Muscle of back (tissue), 11 donors: Measurements from ENCODE around the gene DHX30. TPM values are rescaled to one million over a fixed set of nuclear protein-coding genes. Genes with fewer than 3 reads are reported as not detected.

Source experiments
- DNase-seq, 3 donors: peaks; one replicate each; pipeline versions ENCODE4 v3.0.0 to v3.0.0-alpha.2; 2013
- polyA plus RNA-seq, 10 donors: library from polyadenylated mRNA; unstranded; fragments of 120-200 nt; gene quantifications; one replicate each; pipeline ENCODE4 v1.2.1, GENCODE V29; 2013; ENCODE audit not compliant: insufficient read length in 10 of 10

DHX30 gene
- polyA plus RNA-seq, 10 donors: 32.6 to 43.7 (median 38.0) TPM

DNA sequence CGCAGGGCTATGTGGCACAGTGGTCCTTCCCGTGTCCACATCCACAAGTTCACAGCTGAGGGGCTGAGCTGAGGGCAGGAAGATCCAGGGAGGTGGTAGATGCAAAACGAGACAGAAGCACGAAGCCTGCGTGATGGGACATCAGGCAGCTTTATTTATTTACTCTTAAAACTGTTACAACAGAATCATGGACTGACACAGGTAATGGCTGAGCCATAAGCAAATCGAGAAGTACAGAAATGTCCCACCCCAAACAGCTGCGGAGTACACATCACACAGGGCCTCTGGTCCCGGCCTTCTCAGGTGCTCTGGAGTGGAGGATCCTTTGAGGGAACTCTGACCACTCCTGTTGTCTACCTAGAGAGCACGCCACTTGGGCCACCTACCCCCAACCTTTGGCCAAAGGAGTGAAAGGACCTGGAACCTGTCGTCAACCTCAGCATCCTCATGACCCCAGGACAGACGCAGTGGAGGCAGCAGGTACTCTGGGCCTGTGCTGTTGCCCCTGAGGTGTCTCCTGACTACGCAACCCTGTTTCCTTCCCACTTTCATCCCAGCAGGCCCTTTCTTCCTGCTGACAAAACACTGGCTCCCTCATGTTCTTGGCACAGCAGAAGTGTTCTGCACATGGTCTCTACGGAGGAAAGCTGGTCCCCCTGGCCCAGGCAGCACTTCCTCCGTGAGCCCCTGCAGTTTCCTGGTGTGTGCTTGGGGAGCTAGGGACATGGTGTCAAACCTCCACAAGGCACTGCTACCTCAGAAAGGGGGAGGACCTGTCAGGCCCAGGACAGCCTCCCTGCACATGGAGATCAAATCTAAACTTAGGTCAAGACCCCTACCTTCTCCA lies 47.8 kb downstream of the DHX30 start:
- DNase-seq: no peak

GRCh38 chr3:47851888-47852603 lies 49.1 kb downstream of the DHX30 start:
- no peak for DNase-seq

GRCh38 chr3:47852604-47853602 lies 50.0 kb downstream of the DHX30 start:
- no peak for DNase-seq

DNA sequence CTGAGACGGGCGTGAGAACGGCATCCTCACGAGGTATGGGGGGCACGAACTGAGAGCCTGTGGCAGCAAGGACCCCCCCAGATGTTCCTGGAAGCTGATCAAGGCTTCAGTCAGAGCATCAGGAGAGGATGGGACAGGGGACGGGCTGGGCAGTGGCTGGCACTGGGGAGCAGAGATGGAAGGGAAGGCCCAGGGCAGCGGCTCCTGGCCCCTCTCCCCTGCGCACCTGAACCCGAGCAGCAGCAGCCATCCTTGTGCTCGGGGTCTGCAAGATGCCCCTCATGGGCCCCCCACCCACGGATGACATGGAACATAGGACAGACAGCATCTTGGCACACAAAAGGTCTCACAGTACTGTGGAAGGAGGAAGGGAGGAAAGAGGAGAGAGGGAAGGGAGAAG lies 51.3 kb downstream of the DHX30 start:
- no peak for DNase-seq

GRCh38 chr3:47854720-47855455 lies 52.0 kb downstream of the DHX30 start:
- no peak for DNase-seq

GRCh38 chr3:47855461-47856383 lies 52.8 kb downstream of the DHX30 start:
- DNase-seq: no peak

DNA sequence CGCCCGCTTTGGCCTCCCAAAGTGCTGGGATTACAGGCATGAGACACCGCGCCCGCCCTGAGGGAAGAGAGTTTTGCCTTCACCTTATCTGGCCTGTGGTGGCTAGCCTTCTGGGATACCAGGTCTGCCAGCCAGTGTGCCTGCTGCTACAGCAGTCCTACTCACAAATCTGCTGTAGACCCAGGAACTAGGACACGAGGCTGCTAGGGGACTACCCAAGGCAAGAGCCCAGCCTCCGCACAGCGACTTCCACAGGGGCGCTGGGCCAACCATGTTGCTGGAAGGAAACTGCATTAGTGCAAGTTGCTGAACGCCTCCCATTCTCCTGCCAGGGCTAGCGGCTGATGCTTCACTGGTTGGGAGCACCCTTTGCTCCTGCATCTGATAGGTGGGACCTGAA lies 53.7 kb downstream of the DHX30 start:
- no peak for DNase-seq

DNA sequence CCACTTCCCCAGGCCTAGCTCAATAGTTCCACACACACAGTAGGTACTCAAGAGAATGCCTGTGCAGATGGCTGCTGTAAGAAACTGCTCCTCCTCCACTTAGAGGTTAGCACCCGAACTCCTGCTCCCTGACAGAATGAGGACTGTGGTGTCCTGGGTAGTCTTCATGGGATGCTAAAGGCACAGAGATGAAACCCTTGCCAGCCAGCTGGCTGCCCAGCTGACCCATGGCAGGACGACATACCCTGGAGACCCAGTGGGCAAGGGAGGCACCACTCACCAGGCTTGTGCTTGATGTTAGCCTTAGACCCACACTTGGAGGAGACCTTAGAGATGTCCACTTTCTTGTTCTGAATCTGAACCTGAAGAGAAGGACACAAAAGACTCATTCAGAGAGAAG lies 54.2 kb downstream of the DHX30 start:
- DNase-seq: no peak

DNA sequence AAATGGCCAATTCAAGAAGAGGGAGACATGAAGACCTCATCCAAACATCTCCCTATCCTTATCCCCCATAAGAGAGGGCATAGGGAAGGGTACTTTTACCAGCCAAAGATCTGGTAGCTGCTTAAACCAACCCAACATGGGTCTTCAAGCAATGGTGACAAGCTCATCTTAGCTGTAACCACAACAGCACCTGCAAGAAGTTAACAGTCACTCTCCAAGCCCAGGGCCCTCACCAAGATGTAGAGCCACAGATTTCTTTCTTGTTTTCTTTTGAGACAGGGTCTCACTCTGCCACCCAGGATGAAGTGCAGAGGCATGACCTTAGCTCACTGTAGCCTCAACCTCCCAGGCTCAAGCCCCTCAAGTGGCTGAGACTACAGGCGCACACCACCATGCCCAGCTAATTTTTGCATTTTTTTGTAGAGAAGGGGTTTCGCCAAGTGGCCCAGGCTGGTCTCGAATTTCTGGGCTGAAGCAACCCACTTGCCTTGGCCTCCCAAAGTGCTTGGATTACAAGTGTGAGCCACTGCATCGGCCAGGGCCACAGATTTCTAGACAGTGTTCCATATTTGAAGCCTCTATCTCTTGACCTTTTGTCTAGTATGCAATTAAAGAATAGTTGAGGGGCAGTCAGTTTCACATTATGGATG lies 57.1 kb downstream of the DHX30 start:
- DNase-seq: no peak

DNA sequence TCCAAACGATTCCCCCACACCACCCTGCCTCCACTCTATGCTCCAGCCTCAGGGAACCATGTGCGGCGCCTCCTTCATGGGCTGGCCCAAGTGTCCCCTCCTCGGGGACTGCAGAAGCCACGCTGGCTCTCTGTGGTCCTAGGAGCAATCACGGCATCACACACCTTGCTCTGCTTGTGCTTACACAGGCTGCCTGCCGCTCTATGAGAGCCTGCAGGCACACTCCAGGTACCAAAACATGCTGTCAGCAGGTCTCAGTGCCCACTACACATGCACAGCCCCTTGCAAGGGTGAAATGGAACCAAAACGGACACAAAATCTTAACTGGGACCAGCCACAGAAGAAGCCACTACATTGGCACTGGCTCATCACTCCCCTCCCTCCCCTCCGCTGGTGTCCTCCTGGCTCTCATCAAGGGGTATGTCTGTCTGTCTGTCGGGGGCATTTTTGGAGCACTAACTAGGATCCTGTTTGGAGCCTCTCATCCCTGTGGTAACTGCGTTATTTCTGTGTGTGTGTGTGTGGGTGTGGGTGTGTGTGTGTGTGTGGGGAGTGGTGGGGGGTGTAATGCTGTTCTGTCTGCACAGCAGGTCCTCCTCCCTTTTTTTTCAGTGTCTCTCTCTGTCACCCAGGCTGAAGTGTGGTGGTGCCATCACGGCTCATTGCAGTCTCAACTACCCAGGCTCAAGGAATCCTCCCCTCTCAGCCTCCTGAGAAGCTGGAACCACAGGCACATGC lies 60.6 kb downstream of the DHX30 start:
- no peak for DNase-seq

GRCh38 chr3:47865192-47865591 lies 62.3 kb downstream of the DHX30 start:
- DNase-seq: no peak

DNA sequence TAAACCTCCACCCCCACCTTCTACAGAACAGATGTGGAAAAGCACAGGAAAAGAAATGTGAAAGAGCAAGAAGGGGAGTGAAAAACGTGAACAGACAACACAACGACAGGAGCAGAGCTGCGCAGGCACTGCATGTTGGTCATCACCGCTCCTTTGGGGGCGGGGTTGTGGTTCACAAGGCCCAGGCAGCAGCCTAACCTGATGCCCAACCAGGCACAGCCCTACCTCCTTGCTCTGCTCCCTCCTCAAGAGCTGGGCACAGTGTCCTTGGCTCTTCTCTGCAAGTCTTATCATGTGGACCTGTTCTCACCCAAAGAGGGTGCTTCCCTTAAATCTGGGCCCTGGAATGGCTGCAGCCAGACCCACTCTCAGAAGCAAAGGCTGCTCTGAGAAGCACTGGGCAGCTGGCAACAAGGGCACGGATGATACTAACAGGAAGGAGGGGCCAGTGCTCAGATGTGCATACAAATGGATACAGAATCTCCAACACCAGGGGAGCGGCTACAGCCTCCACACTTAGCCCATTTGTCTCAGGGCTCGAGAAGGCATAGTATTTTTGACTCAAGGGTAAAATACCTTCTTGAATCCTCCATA lies 64.6 kb downstream of the DHX30 start:
- no peak for DNase-seq

DNA sequence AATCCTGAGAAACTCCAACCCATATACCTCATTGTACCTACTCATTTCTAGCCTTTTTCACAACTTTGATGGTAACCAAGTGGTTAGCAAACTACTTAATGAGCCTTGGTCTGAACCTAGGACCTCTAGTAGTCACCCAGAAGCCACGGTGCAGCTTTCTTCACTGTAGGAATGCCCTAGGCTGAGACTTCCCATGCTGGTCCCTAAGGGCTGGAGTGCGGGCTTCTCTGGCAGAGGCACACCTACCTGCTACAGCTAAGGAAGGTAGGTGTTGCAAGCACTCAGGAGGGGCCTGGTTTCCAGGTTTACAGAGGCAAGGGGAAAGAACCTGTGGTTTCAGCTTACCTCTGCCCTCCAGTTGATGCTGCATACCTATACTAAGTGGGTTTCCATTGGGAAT lies 65.4 kb downstream of the DHX30 start:
- no peak for DNase-seq

DNA sequence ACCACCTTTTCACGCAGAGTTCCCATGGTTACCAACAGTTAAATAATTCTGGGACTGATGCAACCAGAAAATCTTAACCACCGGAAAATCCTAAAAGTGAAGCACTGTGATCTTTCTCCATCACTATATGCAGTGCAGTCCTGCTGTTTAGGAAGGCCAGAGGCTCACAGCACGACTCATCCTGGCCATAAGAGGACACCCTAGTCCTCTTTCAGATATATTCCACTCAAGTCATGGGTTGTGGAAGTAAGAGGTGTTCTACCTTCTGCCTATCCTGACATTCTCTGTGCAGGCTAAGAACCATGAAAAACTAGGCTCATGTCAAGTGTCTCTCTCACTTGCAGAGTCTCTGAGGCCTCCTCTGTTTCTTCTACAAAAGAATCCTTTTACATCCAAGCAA lies 67.2 kb downstream of the DHX30 start:
- no peak for DNase-seq

DNA sequence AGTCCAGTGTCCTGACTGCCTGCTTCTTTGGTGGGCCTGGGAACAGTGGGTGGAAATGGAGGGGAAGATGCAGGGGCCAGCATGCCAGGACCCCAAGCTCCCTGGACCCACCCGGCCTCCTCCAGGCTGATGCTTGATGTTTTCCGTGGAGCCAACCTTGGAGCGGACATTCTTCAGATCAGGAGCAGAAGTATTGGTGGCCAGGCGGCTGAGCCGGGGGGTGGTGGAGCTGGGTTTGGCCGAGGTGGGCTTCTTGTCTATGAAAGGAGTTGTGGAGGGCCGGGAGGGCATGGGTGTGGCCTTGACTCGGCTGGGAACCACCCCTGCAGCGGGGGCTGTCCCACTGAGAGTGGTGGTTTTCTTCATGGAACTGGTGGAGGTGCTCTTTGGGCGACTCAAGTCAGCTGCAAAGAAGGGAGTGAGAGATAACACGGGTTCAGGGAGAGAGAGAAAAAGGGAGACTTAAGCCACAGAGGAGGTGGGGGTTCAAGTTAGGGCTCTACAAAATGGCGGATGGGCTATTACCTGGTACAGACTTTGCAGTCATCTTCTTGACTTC lies 67.8 kb downstream of the DHX30 start:
- DNase-seq: no peak

DNA sequence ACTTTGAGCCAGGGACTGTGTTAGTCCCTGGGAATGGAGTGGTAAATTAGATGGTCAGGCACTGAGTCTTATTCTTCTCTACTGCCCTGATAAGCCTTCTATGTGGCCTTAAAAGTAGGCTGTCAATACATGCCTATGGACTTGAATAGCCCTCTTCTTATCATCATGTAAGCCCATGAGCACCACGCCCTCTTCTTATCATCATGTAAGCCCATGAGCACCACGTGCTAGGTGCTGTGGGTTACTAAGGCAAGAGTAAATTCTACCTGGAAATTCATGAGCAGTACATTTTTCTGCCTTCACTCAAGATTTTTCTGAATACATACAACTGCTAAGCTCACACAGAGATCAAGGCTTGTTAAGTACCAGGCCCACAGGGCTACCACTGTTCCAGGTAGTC lies 68.5 kb downstream of the DHX30 start:
- no peak for DNase-seq

- no peak for DNase-seq
These were observed 70.0 kb downstream of the DHX30 start for GRCh38 chr3:47872916-47873315.

DNA sequence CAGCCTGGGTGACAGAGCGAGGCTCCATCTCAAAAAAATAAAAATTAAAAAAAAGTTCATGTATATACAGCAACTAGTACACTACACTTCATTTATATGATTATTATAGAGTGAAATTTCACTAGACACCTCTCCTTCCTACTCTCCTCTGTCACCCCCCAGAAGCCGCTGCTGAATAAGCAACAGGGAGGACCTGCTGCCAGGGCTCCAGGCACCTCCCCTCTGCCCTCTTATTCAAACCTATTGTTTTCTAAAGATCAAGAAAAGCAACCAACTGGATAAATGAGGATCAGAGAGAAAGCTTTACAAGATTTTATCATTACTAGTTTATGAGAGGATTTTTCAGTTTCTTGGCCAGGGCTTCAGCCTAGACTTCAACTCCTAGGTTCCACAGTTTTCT lies 71.5 kb downstream of the DHX30 start:
- DNase-seq: no peak
